Neural progenitor cell (in vitro differentiated cells): ENCODE measurements around the gene CAPN8.

ENCODE experiments used
- CTCF ChIP-seq: fragments of 200-600 bp; sonication (generic); IDR thresholded peaks from 2 replicates; pipeline ENCODE4 v1.5.1; 2017; ENCODE audit warnings: antibody characterized with exemption, mild to moderate bottlenecking
- EZH2 ChIP-seq: fragments of 200-600 bp; sonication (generic); IDR thresholded peaks from 2 replicates; pipeline ENCODE4 v1.6.1; 2017; ENCODE audit warnings: antibody characterized with exemption, mild to moderate bottlenecking, moderate library complexity

- no peak for TF ChIP-seq EZH2
- no peak for TF ChIP-seq CTCF
Measured at GRCh38 chr1:223674119-223674890, 8.8 kb upstream of the CAPN8 start.
